HEK293 (cell line): Measurements from ENCODE around the gene ACSL5.

Experiments used
- ATF2 ChIP-seq: fragments of 450-650 bp; formaldehyde crosslinking; IDR thresholded peaks from 2 replicates; pipeline ENCODE4 v1.5.1; 2016; ENCODE audit warnings: missing biosample characterization, missing genetic modification characterization, low read depth
- BCL11A ChIP-seq: fragments of 450-650 bp; formaldehyde crosslinking; IDR thresholded peaks from 2 replicates; pipeline ENCODE4 v1.5.1; 2016; ENCODE audit warnings: low read depth, missing biosample characterization, missing genetic modification characterization
- HOXD13 ChIP-seq: sonication (generic); formaldehyde crosslinking; IDR thresholded peaks from 2 replicates; pipeline ENCODE4 v1.8.0; 2022; ENCODE audit warnings: missing genetic modification reagents, borderline replicate concordance
- SALL2 ChIP-seq: fragments of 450-650 bp; formaldehyde crosslinking; IDR thresholded peaks from 2 replicates; pipeline ENCODE4 v1.5.0; 2017; ENCODE audit warnings: missing biosample characterization, mild to moderate bottlenecking, missing genetic modification characterization, borderline replicate concordance
- TSHZ1 ChIP-seq: fragments of 450-650 bp; formaldehyde crosslinking; IDR thresholded peaks from 2 replicates; pipeline ENCODE4 v1.5.1; 2016; ENCODE audit warnings: missing biosample characterization, missing genetic modification characterization, borderline replicate concordance
- ZFP41 ChIP-seq: fragments of 450-650 bp; formaldehyde crosslinking; IDR thresholded peaks from 2 replicates; pipeline ENCODE4 v1.5.1; 2016; ENCODE audit warnings: missing biosample characterization, missing genetic modification characterization, borderline replicate concordance
- ZNF239 ChIP-seq: fragments of 450-650 bp; formaldehyde crosslinking; IDR thresholded peaks from 2 replicates; pipeline ENCODE4 v1.5.1; 2016; ENCODE audit warnings: missing biosample characterization, missing genetic modification characterization
- ZNF266 ChIP-seq: fragments of 450-650 bp; formaldehyde crosslinking; IDR thresholded peaks from 2 replicates; pipeline ENCODE4 v1.5.1; 2016; ENCODE audit warnings: missing biosample characterization, missing genetic modification characterization, low read depth
- ZNF280C ChIP-seq: fragments of 450-650 bp; formaldehyde crosslinking; IDR thresholded peaks from 2 replicates; pipeline ENCODE4 v1.5.1; 2016; ENCODE audit warnings: missing biosample characterization, missing genetic modification characterization
- ZNF37A ChIP-seq: fragments of 450-650 bp; IDR thresholded peaks from 2 replicates; pipeline ENCODE4 v1.5.1; 2018; ENCODE audit warnings: missing biosample characterization, missing genetic modification characterization
- ZNF394 ChIP-seq: fragments of 450-650 bp; formaldehyde crosslinking; IDR thresholded peaks from 2 replicates; pipeline ENCODE4 v1.5.1; 2016; ENCODE audit warnings: missing biosample characterization, missing genetic modification characterization, mild to moderate bottlenecking, moderate library complexity, borderline replicate concordance
- ZNF488 ChIP-seq: fragments of 450-650 bp; formaldehyde crosslinking; IDR thresholded peaks from 2 replicates; pipeline ENCODE4 v1.5.1; 2016; ENCODE audit warnings: missing biosample characterization, missing genetic modification characterization
- ZNF529 ChIP-seq: fragments of 450-650 bp; formaldehyde crosslinking; IDR thresholded peaks from 2 replicates; pipeline ENCODE4 v1.5.1; 2017; ENCODE audit warnings: missing genetic modification characterization, missing biosample characterization; ENCODE audit not compliant: insufficient replicate concordance
- ZNF544 ChIP-seq: fragments of 450-650 bp; formaldehyde crosslinking; IDR thresholded peaks from 2 replicates; pipeline ENCODE4 v1.5.0; 2017; ENCODE audit warnings: missing biosample characterization, missing genetic modification characterization
- ZNF561 ChIP-seq: fragments of 450-650 bp; IDR thresholded peaks from 2 replicates; pipeline ENCODE4 v1.5.1; 2018; ENCODE audit warnings: missing biosample characterization, missing genetic modification characterization, borderline replicate concordance
- ZNF610 ChIP-seq: fragments of 450-650 bp; formaldehyde crosslinking; IDR thresholded peaks from 2 replicates; pipeline ENCODE4 v1.5.1; 2016; ENCODE audit warnings: missing biosample characterization, missing genetic modification characterization, borderline replicate concordance
- ZNF670 ChIP-seq: fragments of 450-650 bp; formaldehyde crosslinking; IDR thresholded peaks from 2 replicates; pipeline ENCODE4 v1.5.1; 2016; ENCODE audit warnings: missing biosample characterization, missing genetic modification characterization, low read depth
- ZNF776 ChIP-seq: fragments of 450-650 bp; formaldehyde crosslinking; IDR thresholded peaks from 2 replicates; pipeline ENCODE4 v1.5.0; 2017; ENCODE audit warnings: missing biosample characterization, missing genetic modification characterization, borderline replicate concordance
- TF ChIP-seq, protein P1 (sequence below): fragments of 450-650 bp; formaldehyde crosslinking; IDR thresholded peaks from 2 replicates; pipeline ENCODE4 v1.5.1; 2016; ENCODE audit warnings: missing biosample characterization, missing genetic modification characterization, borderline replicate concordance
- TF ChIP-seq, protein P2 (sequence below): fragments of 450-650 bp; formaldehyde crosslinking; IDR thresholded peaks from 2 replicates; pipeline ENCODE4 v1.5.1; 2016; ENCODE audit warnings: missing biosample characterization, missing genetic modification characterization
- TF ChIP-seq, protein P3 (sequence below): fragments of 450-650 bp; formaldehyde crosslinking; IDR thresholded peaks from 2 replicates; pipeline ENCODE4 v1.5.1; 2016; ENCODE audit warnings: missing biosample characterization, missing genetic modification characterization, borderline replicate concordance

The ACSL5 gene

DNA sequence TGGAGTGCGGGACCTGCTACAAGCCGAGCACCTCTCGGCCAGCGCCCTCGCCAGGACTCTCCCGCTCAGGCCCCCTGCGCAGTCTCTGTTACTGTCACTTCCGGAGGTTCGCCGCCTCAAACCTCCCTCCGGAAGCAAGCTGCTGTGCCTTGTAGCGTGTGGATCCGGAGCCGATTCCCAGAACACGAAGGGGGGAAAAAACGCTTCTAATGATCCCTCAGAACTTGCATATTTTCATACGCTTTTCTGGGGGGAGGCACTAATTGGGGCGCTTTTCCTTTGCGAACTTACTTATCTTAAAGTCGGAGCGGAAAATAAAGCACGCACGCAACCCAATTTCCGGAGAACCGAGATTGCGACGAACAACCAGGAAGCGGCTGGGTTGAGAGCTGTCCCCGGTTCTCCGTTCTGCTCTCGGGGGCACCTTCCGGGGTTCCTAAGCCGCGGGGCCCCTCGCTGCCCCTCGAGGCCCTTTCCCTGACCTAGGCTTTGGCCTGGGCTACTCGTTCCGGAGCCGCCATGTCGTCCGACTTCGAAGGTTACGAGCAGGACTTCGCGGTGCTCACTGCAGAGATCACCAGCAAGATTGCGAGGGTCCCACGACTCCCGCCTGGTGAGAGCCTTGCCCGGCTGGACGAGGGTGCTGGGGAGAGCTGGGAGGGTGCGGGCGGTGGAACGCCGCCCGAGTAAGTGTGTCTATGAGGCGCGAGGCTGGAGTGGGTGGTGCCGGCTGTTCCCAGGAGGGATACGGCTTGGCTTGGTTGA, 73.1 kb downstream of the ACSL5 start, which contains the start of the genes VTI1A and ZDHHC6 (continued):
- TF ChIP-seq ZNF239 (tag by site-specific recombination) (no peak), ZNF394 (tag by site-specific recombination) (no peak; the same call in none of the 2 replicates), ZFP41 (tag by site-specific recombination) (no peak), ATF2 (tag by site-specific recombination) (no peak), ZNF529 (tag by site-specific recombination) (no peak), ZNF561 (tag by site-specific recombination) (peak; percentile 96), ZNF610 (tag by site-specific recombination) (0 out of 2 replicates have a peak, but pooled peaks have one; percentile 32), HOXD13 (CRISPR knock-in tag) (no peak), ZNF488 (tag by site-specific recombination) (no peak), TSHZ1 (tag by site-specific recombination) (0 out of 2 replicates have a peak, but pooled peaks have one; percentile 57), SALL2 (no peak), ZNF776 (tag by site-specific recombination) (no peak), BCL11A (no peak), ZNF280C (tag by site-specific recombination) (no peak), ZNF37A (tag by site-specific recombination) (no peak), ZNF544 (tag by site-specific recombination) (no peak), ZNF670 (tag by site-specific recombination) (no peak), ZNF266 (tag by site-specific recombination) (no peak)
- TF ChIP-seq, protein P1, sequence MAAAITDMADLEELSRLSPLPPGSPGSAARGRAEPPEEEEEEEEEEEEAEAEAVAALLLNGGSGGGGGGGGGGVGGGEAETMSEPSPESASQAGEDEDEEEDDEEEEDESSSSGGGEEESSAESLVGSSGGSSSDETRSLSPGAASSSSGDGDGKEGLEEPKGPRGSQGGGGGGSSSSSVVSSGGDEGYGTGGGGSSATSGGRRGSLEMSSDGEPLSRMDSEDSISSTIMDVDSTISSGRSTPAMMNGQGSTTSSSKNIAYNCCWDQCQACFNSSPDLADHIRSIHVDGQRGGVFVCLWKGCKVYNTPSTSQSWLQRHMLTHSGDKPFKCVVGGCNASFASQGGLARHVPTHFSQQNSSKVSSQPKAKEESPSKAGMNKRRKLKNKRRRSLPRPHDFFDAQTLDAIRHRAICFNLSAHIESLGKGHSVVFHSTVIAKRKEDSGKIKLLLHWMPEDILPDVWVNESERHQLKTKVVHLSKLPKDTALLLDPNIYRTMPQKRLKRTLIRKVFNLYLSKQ = no peak
- TF ChIP-seq, protein P2, sequence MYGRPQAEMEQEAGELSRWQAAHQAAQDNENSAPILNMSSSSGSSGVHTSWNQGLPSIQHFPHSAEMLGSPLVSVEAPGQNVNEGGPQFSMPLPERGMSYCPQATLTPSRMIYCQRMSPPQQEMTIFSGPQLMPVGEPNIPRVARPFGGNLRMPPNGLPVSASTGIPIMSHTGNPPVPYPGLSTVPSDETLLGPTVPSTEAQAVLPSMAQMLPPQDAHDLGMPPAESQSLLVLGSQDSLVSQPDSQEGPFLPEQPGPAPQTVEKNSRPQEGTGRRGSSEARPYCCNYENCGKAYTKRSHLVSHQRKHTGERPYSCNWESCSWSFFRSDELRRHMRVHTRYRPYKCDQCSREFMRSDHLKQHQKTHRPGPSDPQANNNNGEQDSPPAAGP (tag by site-specific recombination) = peak; percentile 77; the same call in 1 of the 2 replicates
- TF ChIP-seq, protein P3, sequence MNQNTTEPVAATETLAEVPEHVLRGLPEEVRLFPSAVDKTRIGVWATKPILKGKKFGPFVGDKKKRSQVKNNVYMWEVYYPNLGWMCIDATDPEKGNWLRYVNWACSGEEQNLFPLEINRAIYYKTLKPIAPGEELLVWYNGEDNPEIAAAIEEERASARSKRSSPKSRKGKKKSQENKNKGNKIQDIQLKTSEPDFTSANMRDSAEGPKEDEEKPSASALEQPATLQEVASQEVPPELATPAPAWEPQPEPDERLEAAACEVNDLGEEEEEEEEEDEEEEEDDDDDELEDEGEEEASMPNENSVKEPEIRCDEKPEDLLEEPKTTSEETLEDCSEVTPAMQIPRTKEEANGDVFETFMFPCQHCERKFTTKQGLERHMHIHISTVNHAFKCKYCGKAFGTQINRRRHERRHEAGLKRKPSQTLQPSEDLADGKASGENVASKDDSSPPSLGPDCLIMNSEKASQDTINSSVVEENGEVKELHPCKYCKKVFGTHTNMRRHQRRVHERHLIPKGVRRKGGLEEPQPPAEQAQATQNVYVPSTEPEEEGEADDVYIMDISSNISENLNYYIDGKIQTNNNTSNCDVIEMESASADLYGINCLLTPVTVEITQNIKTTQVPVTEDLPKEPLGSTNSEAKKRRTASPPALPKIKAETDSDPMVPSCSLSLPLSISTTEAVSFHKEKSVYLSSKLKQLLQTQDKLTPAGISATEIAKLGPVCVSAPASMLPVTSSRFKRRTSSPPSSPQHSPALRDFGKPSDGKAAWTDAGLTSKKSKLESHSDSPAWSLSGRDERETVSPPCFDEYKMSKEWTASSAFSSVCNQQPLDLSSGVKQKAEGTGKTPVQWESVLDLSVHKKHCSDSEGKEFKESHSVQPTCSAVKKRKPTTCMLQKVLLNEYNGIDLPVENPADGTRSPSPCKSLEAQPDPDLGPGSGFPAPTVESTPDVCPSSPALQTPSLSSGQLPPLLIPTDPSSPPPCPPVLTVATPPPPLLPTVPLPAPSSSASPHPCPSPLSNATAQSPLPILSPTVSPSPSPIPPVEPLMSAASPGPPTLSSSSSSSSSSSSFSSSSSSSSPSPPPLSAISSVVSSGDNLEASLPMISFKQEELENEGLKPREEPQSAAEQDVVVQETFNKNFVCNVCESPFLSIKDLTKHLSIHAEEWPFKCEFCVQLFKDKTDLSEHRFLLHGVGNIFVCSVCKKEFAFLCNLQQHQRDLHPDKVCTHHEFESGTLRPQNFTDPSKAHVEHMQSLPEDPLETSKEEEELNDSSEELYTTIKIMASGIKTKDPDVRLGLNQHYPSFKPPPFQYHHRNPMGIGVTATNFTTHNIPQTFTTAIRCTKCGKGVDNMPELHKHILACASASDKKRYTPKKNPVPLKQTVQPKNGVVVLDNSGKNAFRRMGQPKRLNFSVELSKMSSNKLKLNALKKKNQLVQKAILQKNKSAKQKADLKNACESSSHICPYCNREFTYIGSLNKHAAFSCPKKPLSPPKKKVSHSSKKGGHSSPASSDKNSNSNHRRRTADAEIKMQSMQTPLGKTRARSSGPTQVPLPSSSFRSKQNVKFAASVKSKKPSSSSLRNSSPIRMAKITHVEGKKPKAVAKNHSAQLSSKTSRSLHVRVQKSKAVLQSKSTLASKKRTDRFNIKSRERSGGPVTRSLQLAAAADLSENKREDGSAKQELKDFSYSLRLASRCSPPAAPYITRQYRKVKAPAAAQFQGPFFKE (tag by site-specific recombination) = no peak
